ENCODE measurements around the gene SLC45A1.

- TF ChIP-seq POLR2AphosphoS5 (IDR thresholded peaks at IDR 0.05; ENCODE audit: low read depth, low read length) (no peak), TAF1 (IDR thresholded peaks at IDR 0.05; ENCODE audit: borderline replicate concordance, insufficient read depth, low read length) (no peak), SIN3A (IDR thresholded peaks at IDR 0.05; ENCODE audit: borderline replicate concordance, insufficient read depth, low read length) (no peak)
Measured at GRCh38 chr1:8389958-8390535, 72.1 kb downstream of the SLC45A1 start.

Data from PFSK-1 (cell line).